Inflammatory macrophage treated with lipopolysaccharide for 1 hour (primary cell): Measurements from ENCODE around the gene AGAP1.
"Not testable (repeated sequence)": the region's sequence is repeated elsewhere in the genome, so short reads cannot be mapped to it uniquely, and the experiment has no call there.

Experiments
- DNase-seq, 2 donors: peaks; one replicate each; pipeline ENCODE4 v3.0.0-alpha.2; 2020 to 2022

Gene AGAP1

GRCh38 chr2:236089271-236090026 lies 595.6 kb downstream of the AGAP1 start:
- DNase-seq = no peak

GRCh38 chr2:236090027-236090382 lies 596.2 kb downstream of the AGAP1 start:
- DNase-seq = no peak

GRCh38 chr2:236090826-236091225 lies 597.0 kb downstream of the AGAP1 start:
- not testable (repeated sequence) for DNase-seq

DNA sequence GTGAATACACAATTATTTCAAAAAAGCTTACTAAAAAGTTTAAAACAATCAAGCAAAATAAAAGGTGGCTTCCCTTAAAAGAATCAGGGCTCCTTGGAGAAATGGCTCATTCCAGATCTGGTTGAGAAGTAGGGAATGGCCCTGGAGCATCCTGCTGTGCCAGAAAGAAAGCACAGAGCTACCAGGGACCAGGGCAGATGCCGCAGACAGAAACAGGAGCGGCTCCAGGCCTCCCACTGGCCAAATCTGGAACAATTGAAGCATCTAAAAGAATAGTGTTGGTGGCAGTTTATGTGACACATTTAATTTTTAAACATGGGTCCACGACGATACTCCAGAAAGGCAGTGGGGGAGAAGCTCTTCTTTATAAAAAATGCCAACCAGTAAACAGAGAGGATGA lies 598.9 kb downstream of the AGAP1 start:
- DNase-seq = no peak

- no peak for DNase-seq
Observed at GRCh38 chr2:236093134-236093533, 599.3 kb downstream of the AGAP1 start.

DNA sequence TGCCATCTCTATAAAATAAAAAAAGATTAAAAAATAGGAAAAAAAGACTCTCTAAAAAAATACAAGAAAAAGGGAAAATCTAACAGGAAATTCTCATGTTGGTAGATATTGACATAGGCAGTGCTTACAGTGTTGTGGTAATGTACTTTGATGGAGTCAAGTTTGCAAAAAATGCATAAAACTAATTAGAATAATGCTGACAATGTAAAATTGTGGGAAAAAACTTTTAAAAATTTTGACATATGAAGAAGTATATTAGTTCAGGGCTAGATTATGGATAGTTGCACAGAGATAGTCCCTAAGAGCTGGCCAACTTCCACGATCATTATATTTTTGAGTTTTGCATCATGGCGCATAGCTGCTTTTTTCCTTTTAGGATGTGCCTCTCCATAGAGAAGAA lies 601.7 kb downstream of the AGAP1 start:
- DNase-seq = no peak

GRCh38 chr2:236101311-236101950 lies 607.6 kb downstream of the AGAP1 start:
- DNase-seq = no peak

DNA sequence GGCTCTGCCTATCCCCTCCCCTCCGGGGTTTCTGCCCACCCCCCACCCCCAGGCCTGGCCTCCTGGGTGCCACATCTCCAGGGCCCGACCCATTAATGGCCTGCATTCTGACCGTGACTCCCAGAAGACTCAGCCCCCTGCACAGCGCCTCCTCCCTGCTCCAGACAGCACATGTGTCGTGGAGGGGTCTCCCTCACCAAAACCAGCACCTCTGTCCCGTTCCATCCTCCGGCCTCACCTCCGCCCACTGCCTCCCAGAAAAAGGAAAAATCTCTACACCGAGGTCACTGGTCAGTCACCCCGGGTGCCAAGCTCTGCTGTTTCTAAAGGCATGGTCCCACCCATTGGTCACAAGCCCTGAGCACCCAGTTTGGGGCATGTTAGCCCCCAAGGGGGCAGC lies 609.1 kb downstream of the AGAP1 start:
- DNase-seq = no peak

- no peak for DNase-seq
Observed at GRCh38 chr2:236103981-236104380, 610.1 kb downstream of the AGAP1 start.

DNA sequence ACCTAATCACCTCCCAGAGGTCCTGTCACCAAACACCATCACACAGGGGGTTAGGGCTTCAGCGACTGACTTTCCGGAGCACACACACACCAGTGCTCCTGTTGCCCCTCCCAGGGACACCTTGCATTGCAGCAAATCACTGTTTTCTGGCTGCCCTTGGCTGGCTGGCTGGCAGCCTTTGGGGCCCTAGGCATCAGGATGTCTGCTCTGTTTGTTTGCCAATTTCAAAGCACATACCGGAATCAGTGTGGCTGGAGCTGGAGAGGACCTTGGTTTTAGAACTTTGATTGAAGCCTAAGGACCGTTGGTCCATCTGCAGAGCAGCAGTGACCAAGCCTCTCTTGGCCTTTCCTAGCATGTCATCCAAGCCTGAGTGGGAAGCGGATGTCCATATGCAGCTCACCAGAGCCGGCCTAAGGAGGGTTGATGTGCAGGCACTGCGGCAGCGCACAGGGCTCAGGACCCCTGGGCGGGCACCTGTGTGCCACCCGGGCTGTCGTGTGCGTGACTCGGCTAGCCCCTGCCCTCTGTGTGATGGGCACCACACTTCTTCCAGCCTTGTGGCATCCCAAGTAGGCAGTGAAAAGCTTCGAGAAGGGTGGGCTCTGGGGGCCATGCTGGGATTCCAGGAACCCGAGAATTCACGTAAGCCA lies 612.2 kb downstream of the AGAP1 start:
- DNase-seq = no peak

DNA sequence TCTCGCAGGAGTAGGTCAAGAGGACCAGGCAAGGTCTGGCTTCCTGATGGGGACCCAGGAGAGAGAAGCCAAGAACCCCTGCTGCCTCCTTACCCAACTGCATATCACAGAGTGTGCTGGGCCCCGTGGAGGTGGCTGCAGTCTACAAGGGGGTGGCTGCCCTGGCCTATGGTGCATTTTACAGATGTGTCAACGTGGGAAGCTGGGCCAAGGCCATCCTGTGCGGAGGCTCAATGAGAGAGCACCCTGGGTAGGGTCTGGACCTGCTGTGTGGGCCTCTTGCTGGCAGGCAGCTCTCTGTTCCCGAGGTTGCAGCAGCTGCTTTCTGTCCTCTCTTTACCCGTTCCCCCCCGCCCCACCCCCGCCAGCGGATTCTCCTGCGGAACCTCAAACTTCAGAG lies 612.9 kb downstream of the AGAP1 start:
- no peak for DNase-seq

GRCh38 chr2:236107536-236107935 lies 613.7 kb downstream of the AGAP1 start:
- DNase-seq = no peak

DNA sequence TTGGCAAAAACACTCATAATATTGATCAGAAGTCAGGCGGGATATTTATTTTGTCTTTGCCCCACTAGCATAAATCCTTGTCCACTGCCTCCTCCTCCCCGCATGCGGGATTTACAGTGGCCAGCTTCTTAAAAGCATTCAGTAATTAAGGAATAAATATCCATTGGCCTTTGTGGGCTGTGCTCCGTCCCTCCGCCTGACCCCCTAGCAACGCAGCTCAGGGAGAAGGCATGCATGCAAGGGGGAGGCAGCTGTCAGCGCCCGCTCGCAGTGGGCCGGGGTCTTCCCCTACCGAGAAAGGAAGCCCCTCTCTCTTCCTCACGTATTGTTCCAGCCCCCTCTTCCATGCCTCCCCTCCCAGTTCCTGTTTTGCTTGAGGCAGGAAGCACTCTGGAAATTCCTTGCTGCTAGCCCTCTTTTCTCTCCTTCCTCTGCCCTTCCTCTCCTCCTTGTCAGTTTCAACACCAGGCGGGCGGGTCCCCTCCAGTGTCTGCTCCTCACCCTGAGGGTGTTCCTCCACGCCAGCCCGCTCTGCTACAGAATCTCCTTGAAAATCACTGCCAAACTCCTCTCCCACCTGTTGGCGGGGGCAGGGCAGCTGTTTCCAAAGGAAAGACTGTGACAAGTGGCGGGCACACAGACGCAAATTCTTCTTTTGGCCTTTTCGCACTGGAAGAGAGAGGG lies 614.2 kb downstream of the AGAP1 start:
- DNase-seq = no peak

DNA sequence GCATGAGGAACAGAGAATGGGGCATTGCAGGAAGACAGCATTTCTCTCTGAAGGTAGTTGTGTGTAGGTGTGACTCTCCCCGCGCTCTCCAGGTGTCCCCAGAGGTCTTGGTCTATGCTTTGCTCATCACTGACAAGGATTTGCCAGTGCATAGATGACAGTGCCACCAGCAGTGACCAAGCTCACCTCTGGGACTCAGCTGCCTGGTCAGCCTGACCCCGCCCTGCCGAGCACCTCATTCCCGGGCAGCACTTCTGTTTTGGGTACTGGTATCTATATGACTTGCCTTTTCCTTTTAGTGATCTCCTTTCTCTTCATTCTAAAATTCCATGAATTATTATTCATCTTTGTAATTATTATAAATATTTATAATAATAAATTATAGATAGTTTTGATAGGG lies 615.2 kb downstream of the AGAP1 start:
- DNase-seq = no peak

- no peak for DNase-seq
Observed at GRCh38 chr2:236109473-236109872, 615.6 kb downstream of the AGAP1 start.

GRCh38 chr2:236112466-236112865 lies 618.6 kb downstream of the AGAP1 start:
- no peak for DNase-seq

DNA sequence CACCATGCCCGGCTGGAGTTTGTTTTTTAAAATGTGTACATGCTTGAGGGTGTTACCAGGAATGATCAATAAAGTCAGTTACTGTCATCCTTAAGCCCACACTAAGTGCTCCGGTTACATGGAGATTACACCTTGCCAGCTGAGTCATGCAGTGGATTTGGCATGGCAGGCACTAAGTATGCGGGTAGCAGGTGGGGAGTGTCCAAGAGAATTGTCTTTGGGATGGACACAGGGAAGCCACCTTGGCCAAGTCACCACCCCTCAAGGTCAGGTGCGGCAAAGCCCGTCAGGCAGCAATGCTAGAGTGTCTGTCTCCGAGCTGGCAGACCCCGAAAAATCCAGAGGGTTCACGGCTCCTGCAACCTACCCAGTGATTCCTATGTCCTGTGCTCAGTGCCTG lies 619.6 kb downstream of the AGAP1 start:
- no peak for DNase-seq

DNA sequence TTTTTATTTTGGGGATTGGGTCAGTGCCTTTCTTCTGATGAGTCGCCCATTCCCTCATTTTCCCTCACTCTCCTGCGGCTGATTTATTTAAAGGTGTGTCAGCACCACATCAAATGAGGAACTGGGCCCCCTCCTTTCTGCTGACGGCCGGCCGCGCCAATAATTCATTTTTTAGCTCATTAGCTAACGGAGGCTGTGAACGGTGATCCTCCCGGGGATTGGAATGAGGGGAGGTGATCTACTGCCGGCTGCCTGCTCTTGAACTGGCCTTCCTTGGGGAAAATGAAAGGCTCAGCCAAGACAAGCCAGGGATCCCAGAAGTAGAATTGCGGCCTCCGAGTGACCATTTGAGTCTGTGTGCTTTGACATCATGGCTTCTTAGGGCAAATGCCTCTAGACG lies 620.1 kb downstream of the AGAP1 start:
- DNase-seq = no peak

DNA sequence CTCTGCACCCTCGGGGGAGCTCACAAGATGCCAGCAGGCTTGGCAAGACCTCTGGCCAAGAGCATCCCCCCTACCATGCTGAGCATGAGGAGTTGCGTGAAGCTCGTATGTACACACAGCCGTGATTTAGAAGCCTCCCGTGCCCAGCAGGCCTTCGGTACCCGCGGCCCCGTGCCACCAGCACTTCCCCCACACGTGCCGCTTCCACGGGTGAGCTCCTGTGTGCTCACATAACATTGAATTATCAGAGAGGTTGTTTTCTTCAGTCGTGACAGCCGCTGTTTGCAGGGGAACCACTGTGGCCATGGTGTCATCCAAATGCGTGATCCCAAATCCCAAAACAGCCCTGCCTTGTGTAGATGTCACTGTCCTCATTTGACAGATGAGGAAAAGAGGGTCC lies 621.1 kb downstream of the AGAP1 start:
- no peak for DNase-seq

GRCh38 chr2:236117401-236117800 lies 623.6 kb downstream of the AGAP1 start:
- no peak for DNase-seq

GRCh38 chr2:236117861-236118269 lies 624.0 kb downstream of the AGAP1 start:
- no peak for DNase-seq

DNA sequence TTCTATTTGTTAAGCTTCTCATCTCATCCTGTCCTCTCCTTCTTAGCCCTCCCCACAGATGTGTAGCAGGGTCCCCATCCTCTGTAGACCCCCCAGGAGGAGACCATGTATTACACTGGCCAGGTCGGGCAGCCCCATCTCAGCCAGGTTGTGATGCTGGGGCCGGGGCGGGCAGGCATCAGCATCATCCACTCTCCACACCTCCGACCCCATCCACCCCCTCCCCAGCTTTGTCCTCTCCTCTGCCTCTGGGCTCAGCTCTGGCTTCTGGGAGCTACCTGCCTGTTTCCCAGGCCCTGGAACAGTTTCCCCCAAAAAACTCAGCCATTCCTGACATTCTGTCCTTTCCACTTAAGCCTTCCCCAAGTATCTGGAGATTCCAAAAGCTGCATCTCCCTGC lies 625.2 kb downstream of the AGAP1 start:
- DNase-seq = no peak

DNA sequence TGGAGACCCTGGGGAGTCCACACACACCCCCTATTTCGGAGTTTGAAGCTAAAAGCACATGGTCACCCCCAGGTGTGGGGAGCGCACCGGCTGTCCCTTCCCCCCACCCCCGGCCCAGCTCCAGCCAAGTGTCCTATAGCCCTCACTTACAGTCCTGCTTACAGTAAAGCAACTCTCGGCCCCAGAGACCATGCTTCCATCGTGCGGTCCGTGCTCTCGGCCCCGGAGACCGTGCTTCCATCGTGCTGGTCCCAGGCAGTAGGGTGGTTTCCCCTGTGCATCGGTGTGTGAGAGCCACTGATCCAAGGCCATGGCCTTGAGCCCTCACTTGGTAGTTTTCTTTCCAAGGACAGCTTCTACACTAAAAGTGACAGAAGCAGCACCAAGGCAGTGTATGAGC lies 625.6 kb downstream of the AGAP1 start:
- no peak for DNase-seq

- DNase-seq = no peak
Observed at GRCh38 chr2:236120141-236120601, 626.3 kb downstream of the AGAP1 start.
